ENCODE data around the gene MYL2.

MYL2 gene

DNA sequence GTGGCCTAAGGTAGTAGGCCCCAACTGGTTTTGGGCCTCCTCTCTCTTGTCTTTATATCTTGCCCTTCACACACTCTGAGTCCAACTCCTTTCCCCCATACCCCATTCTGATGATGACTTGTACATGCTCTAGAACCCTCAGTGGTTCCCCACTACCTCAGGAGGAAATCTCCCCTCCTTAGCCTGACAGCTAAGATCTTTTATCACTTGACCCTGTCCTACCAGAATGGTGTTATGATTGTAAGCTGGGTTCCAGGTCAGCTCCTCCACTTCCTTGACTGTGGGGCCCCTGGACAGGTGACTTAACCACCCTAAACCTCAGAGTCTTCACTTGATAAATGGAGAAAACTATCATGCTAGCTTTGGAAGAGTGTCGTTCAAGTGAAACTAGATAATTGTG is 9.4 kb upstream of the MYL2 start:
- no peak overlapping the region for H3K4me3 ChIP-seq (ENCODE audit: low read depth, low read length)
- no peak for DNase-seq (ENCODE audit: low read depth)
- TF ChIP-seq, protein P1, sequence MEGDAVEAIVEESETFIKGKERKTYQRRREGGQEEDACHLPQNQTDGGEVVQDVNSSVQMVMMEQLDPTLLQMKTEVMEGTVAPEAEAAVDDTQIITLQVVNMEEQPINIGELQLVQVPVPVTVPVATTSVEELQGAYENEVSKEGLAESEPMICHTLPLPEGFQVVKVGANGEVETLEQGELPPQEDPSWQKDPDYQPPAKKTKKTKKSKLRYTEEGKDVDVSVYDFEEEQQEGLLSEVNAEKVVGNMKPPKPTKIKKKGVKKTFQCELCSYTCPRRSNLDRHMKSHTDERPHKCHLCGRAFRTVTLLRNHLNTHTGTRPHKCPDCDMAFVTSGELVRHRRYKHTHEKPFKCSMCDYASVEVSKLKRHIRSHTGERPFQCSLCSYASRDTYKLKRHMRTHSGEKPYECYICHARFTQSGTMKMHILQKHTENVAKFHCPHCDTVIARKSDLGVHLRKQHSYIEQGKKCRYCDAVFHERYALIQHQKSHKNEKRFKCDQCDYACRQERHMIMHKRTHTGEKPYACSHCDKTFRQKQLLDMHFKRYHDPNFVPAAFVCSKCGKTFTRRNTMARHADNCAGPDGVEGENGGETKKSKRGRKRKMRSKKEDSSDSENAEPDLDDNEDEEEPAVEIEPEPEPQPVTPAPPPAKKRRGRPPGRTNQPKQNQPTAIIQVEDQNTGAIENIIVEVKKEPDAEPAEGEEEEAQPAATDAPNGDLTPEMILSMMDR (conservative IDR thresholded peaks at IDR 0.05; ENCODE audit: low read depth, low read length) = no peak

DNA sequence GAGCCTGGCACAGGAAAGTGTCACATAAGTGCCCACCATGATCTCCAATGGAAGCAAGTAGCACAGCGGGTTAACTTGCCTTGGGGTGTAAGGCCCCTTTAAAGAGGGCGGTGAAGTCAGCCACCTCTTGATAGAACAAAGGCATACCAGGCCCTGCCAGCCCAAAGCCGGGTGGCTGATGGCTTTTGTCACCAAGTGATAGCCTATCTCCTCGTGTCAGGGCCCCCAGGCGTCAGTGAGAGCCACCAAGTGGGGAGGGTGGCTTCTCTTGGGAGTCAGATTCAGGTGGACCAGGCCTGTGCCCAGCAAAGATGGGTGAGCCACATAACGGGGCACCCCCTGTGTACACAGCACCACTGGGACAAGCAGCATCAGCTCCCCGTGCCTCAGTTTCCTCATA is 8.3 kb upstream of the MYL2 start:
- no peak for DNase-seq (ENCODE audit: low read depth)
- TF ChIP-seq, protein P1 (conservative IDR thresholded peaks at IDR 0.05; ENCODE audit: low read depth, low read length) = no peak
- H3K4me3 ChIP-seq (ENCODE audit: low read depth, low read length) = no peak overlapping the region

GRCh38 chr12:110927546-110927945 is 7.2 kb upstream of the MYL2 start:
- TF ChIP-seq, protein P1 (conservative IDR thresholded peaks at IDR 0.05; ENCODE audit: low read depth, low read length) = no peak
- no peak overlapping the region for H3K4me3 ChIP-seq (ENCODE audit: low read depth, low read length)
- DNase-seq (ENCODE audit: low read depth) = no peak

- H3K4me3 ChIP-seq (ENCODE audit: low read depth, low read length) = no peak overlapping the region
- TF ChIP-seq, protein P1 (conservative IDR thresholded peaks at IDR 0.05; ENCODE audit: low read depth, low read length) = no peak
- no peak for DNase-seq (ENCODE audit: low read depth)
Measured at GRCh38 chr12:110923692-110924334, 3.4 kb upstream of the MYL2 start.

- DNase-seq (ENCODE audit: low read depth) = no peak
- H3K4me3 ChIP-seq (ENCODE audit: low read depth, low read length) = no peak overlapping the region
- TF ChIP-seq, protein P1 (conservative IDR thresholded peaks at IDR 0.05; ENCODE audit: low read depth, low read length) = no peak
Measured at GRCh38 chr12:110923192-110923591, 2.8 kb upstream of the MYL2 start.

- DNase-seq (ENCODE audit: low read depth) = no peak
- H3K4me3 ChIP-seq (ENCODE audit: low read depth, low read length) = no peak overlapping the region
- TF ChIP-seq, protein P1 (conservative IDR thresholded peaks at IDR 0.05; ENCODE audit: low read depth, low read length) = no peak
Measured at GRCh38 chr12:110922652-110923051, 2.3 kb upstream of the MYL2 start.

- TF ChIP-seq, protein P1 (conservative IDR thresholded peaks at IDR 0.05; ENCODE audit: low read depth, low read length) = no peak
- DNase-seq (ENCODE audit: low read depth) = peak; percentile 88
- H3K4me3 ChIP-seq (ENCODE audit: low read depth, low read length) = no peak overlapping the region
Measured at GRCh38 chr12:110921262-110921661, 883 bp upstream of the MYL2 start.

Measured in choroid plexus epithelial cell (primary cell).